Naive thymus-derived CD8-positive, alpha-beta T cell (primary cell): ENCODE data around the gene MRPS7. TPM values are rescaled to one million over a fixed set of nuclear protein-coding genes. Genes with fewer than 3 reads are reported as not detected.

ENCODE experiments used
- ATAC-seq, 2 donors: fragments of 150-1000 bp; cut with Tn5 transposase in 1 of 2; sonication (Bioruptor Pico), chemical (Tn5 transposase) in 1 of 2; 1 replicate in 1 of 2; 2 replicates in 1 of 2; pipeline ENCODE4 v1.10.0; 2021; ENCODE audit warnings: mild to moderate bottlenecking in 2 of 2, moderate library complexity in 2 of 2
- POLR2A ChIA-PET: fragments of 350-600 bp; sonication (Branson Sonifier 250); formaldehyde crosslinking; loops from one replicate; lab custom pipeline; 2021; ENCODE audit warnings: antibody characterized with exemption; lab: Charles Lee
- DNase-seq, 10 donors: peaks; one replicate each; pipeline versions ENCODE4 v3.0.0 to v3.0.0-alpha.2; 2020 to 2022
- H3K27ac Mint-ChIP-seq, 10 donors: one replicate each; pipeline ENCODE4 v1.8.0; 2020 to 2022; ENCODE audit warnings: mild to moderate bottlenecking in 10 of 10, mixed read lengths in 10 of 10, moderate library complexity in 4 of 10, inconsistent platforms in 1 of 10
- H3K27me3 Mint-ChIP-seq, 5 donors: one replicate each; pipeline ENCODE4 v1.8.0; 2021 to 2022; ENCODE audit warnings: mixed read lengths in 5 of 5
- H3K36me3 Mint-ChIP-seq, 3 donors: one replicate each; pipeline ENCODE4 v1.8.0; 2020 to 2022; ENCODE audit warnings: mixed read lengths in 3 of 3, mild to moderate bottlenecking in 2 of 3, inconsistent platforms in 1 of 3
- H3K4me1 Mint-ChIP-seq, 4 donors: one replicate each; pipeline ENCODE4 v1.8.0; 2021 to 2022; ENCODE audit warnings: mixed read lengths in 4 of 4
- H3K4me3 Mint-ChIP-seq, 10 donors: one replicate each; pipeline ENCODE4 v1.8.0; 2020 to 2022; ENCODE audit warnings: mild to moderate bottlenecking in 10 of 10, mixed read lengths in 10 of 10, moderate library complexity in 6 of 10, inconsistent platforms in 1 of 10
- H3K9me3 Mint-ChIP-seq, 9 donors: one replicate each; pipeline ENCODE4 v1.8.0; 2020 to 2022; ENCODE audit warnings: mixed read lengths in 9 of 9, mild to moderate bottlenecking in 3 of 9, inconsistent platforms in 1 of 9, moderate library complexity in 1 of 9
- polyA plus RNA-seq, 3 donors: library from polyadenylated mRNA; unstranded; fragments of 300-500 nt; fragmentation: Illumina TruSeq; gene quantifications; one replicate each; pipeline ENCODE4 v1.2.3, GENCODE V29; 2021
- total RNA-seq, 8 experiments: library from RNA in 2 of 8; stranded (reverse) in 2 of 8; gene quantifications; one replicate each; pipeline ENCODE4 v1.2.3 and lab custom pipeline; 2021 to 2026

Gene MRPS7
- total and polyA plus RNA-seq, 5 experiments from 2014 or later = 40.5 to 132 (median 113) TPM

DNA sequence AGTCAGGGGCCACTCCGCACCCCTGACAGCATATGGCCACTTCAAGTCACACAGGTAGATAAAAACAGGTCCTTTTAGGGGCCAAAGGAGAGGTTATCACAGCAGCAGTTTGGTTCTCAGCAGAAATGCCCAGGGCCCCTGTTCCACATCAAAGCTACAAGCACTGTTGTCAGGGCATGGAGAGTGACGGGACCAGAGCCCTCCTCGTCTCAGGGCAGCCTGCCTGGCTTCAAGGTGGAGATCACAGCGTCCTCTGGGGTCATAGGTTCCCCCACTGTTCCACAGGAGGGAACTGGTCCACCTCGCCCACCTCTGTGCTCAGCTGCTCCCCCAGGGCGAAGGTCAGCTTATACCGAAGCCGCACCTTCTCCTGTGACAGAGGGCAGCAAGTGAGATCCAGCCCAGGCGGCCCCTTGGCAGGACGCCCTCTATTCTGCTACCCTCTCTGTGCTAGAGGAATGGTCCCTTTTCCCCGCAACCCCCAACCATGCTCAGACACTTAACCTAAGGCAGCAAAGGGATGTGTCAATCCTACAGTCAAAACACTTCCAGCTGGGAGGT lies 23.6 kb upstream of the MRPS7 start:
- POLR2A ChIA-PET = interaction anchor here (1.0 kb wide), 1 partner anchor 32 kb away, joined by 4 read pairs; the partner anchor contains the start of gene NUP85
- H3K4me1 Mint-ChIP-seq = peaks cover 5 to 15% (median 15%) of the 10 kb centered on the region in 4 donors
- peak overlapping the region in 3 of 10 donors; percentile 14 to 83 (median 43) for H3K27ac Mint-ChIP-seq
- DNase-seq = no peak
- ATAC-seq = no peak
- H3K4me3 Mint-ChIP-seq = no peak overlapping the region
- no peaks in the 10 kb centered on the region for H3K9me3 Mint-ChIP-seq
- H3K36me3 Mint-ChIP-seq = peaks cover 0 to 70% (median 5%) of the 10 kb centered on the region in 3 donors
- no peaks in the 10 kb centered on the region for H3K27me3 Mint-ChIP-seq

DNA sequence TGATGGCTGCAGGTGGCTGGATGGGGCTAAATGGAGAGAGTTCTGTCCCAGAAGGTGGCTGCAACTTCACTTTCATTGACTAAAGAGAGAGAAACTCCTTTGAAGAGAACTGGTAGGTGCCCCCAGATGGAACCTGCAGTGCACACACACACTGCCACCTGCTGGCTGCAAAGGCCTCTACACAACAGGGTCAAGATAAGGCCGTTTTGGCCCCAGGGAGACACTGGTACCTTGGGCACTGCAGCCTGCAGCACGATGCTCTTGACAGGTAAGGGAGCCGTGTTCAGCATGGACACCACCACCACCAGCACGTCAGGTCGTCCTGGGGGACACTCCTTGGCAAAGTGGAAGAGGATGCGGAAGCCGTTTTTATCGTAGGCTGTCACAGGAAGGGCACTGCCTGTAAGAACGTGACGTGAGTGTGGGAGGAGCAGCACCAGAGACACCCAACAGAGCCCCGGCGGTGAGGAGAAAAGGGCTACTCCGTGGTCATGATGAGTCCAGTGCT lies 22.9 kb upstream of the MRPS7 start:
- H3K4me3 Mint-ChIP-seq = peak overlapping the region in 1 of 10 donors; percentile 52
- peaks cover 5 to 18% (median 15%) of the 10 kb centered on the region in 4 donors for H3K4me1 Mint-ChIP-seq
- POLR2A ChIA-PET = interaction anchor here (0.9 to 2.3 kb wide), 3 partner anchors 24 to 125 kb away, joined by 3 to 7 read pairs (median 4); partner anchors contain the start of genes MRPS7 and NUP85
- H3K9me3 Mint-ChIP-seq = no peaks in the 10 kb centered on the region
- H3K36me3 Mint-ChIP-seq = peaks cover 0 to 72% (median 5%) of the 10 kb centered on the region in 3 donors
- DNase-seq (peak; percentile 36 to 76 (median 53)), ATAC-seq (peak; percentile 86 to 88)
- H3K27ac Mint-ChIP-seq = peak overlapping the region; percentile 30 to 91 (median 85)
- no peaks in the 10 kb centered on the region for H3K27me3 Mint-ChIP-seq

- H3K4me1 Mint-ChIP-seq = peaks cover 5 to 22% (median 16%) of the 10 kb centered on the region in 4 donors
- H3K4me3 Mint-ChIP-seq = no peak overlapping the region
Observed at GRCh38 chr17:75239214-75239613, 22.5 kb upstream of the MRPS7 start.

DNA sequence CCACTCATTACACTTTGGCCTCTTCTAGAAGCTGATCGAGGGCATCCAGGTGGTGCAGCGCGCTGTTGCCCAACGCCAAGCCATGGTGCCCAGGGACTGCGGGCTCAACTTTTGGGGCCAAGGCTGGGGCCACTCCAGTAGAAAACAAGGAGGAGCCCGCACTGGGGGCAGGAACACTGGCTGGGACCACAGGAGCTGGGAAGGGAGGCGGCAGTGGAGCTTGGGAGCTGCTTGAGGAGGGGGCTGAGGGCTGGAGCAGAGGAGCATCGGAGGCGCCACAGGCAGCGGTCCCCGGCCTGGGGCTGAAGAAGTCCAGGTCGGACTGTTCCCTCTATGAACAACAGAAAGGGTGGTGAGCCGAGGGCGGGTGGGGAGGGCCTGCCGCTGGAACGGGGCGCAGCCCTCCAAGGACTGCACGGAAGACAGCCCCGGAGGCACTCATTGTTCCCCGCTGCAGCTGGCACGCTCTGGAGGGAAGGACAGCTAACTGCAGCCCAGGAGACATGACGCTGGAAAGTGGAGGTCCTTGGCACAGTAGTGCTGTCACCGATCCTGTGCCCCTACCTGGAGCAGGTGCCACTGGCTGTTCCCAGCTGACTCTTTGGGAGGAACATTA lies 21.8 kb upstream of the MRPS7 start:
- POLR2A ChIA-PET = interaction anchor here (2.3 to 3.3 kb wide), 3 partner anchors 21 to 126 kb away, joined by 7 to 14 read pairs (median 9); partner anchors contain the start of genes GGA3, MIF4GD and MRPS7
- H3K36me3 Mint-ChIP-seq = peaks cover 0 to 71% (median 3%) of the 10 kb centered on the region in 3 donors

More at GRCh38 chr17:75239214-75239613, 22.5 kb upstream of the MRPS7 start:
- ATAC-seq (no peak), DNase-seq (no peak)
- Mint-ChIP-seq H3K27ac (peak overlapping the region in 7 of 10 donors; percentile 30 to 90 (median 84)), H3K9me3 (no peaks in the 10 kb centered on the region), H3K36me3 (peaks cover 0 to 72% (median 5%) of the 10 kb centered on the region in 3 donors), H3K27me3 (no peaks in the 10 kb centered on the region)
- POLR2A ChIA-PET = interaction anchor here (0.9 to 2.3 kb wide), 4 partner anchors 23 to 125 kb away, joined by 3 to 9 read pairs (median 6); partner anchors contain the start of genes MIF4GD, MRPS7 and NUP85

DNA sequence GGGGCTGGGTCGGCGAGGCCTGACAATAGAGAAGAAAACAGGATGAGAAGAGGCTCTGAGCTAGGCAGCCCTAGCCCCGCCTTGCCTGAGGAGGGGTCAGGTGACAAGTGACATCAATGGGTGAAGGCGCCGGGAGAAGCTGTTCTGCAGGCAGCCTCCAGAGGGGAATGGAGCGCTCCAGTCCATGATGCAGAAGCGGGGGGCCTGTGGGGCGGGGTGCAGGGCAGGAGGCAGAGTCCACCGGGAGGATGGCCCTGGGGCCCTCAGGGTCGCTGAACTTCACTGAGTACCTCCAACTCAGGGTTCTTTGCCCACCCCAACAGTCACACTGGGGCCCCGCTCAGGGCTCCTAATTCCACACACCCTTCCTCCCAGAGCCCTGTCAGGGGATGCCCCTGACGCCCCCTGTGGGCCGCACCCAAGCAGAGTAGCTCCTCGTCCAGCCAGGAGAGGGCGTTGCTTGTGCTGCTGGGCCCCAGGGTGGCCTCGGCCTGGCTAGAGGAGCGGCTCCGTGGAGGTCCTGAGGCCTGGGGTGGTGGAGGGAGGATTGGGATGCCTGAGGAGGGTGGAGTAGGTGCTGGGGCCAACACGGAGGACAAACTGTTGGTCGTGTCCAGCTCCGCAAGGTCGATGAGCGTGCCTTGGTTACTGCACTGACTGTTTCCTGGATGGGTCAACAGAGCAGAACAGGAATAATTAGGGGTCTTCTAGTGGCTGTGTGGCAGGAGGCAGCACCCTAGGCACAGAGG lies 21.1 kb upstream of the MRPS7 start:
- Mint-ChIP-seq H3K27me3 (no peaks in the 10 kb centered on the region), H3K4me3 (no peak overlapping the region), H3K27ac (peak overlapping the region in 5 of 10 donors; percentile 25 to 74 (median 47)), H3K36me3 (peaks cover 0 to 72% (median 3%) of the 10 kb centered on the region in 3 donors), H3K4me1 (peaks cover 7 to 27% (median 18%) of the 10 kb centered on the region in 4 donors), H3K9me3 (no peaks in the 10 kb centered on the region)
- ATAC-seq (peak; percentile 43 to 51), DNase-seq (peak in 5 of 10 donors; percentile 12 to 30 (median 24))
- POLR2A ChIA-PET = interaction anchor here (0.5 to 3.3 kb wide), 5 partner anchors 21 to 126 kb away, joined by 5 to 14 read pairs (median 7); partner anchors contain the start of genes GGA3, MIF4GD and MRPS7

More for the DNA sequence above, 21.8 kb upstream of the MRPS7 start:
- no peak overlapping the region for H3K4me3 Mint-ChIP-seq
- DNase-seq (no peak), ATAC-seq (no peak)
- peak overlapping the region in 6 of 10 donors; percentile 14 to 74 (median 50) for H3K27ac Mint-ChIP-seq
- H3K27me3 Mint-ChIP-seq = no peaks in the 10 kb centered on the region
- H3K9me3 Mint-ChIP-seq = no peaks in the 10 kb centered on the region
- H3K4me1 Mint-ChIP-seq = peaks cover 7 to 27% (median 18%) of the 10 kb centered on the region in 4 donors

DNA sequence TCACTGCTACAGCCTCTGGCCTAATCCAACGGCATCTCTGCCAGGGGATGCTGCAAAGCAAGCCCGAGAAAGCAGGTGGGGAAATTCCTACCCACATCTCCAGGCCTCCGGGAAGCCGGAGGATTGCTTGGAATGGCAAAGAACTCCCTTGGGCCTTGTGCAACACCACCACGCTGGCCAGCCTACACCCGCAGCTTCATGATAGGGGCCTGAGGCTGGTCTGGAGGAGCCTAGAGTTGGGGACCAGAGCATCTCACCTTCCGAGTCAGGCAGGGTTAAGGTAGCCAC lies 20.6 kb upstream of the MRPS7 start:
- no peak for ATAC-seq
- no peaks in the 10 kb centered on the region for H3K9me3 Mint-ChIP-seq
- peaks cover 8 to 27% (median 18%) of the 10 kb centered on the region in 4 donors for H3K4me1 Mint-ChIP-seq
- POLR2A ChIA-PET = interaction anchor here (0.6 to 3.3 kb wide), 3 partner anchors 20 to 58 kb away, joined by 5 to 14 read pairs (median 9); partner anchors contain the start of genes GGA3, MIF4GD and MRPS7
- H3K4me3 Mint-ChIP-seq = no peak overlapping the region
- no peak for DNase-seq
- peak overlapping the region in 1 of 10 donors; percentile 89 for H3K27ac Mint-ChIP-seq
- no peaks in the 10 kb centered on the region for H3K27me3 Mint-ChIP-seq
- peaks cover 0 to 72% (median 3%) of the 10 kb centered on the region in 3 donors for H3K36me3 Mint-ChIP-seq

DNA sequence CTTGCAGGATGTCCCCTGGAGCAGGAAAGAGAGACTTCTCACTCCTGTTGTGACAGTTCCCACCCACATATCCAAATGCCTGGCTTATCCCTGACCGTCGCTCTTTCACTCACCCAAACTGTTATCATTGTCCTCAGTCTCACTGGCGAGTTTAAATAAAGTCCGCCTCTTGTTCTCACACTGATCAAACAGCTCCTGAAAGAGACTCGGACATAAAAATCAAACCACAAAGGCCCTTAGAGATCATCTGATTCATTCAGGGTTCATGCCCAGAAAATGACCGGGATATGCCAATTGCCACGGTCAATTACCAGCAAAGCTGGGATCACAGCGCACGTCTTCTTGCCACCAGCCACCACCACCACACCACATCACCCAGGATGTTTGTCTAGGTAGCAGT lies 20.2 kb upstream of the MRPS7 start:
- ATAC-seq (no peak), DNase-seq (no peak)
- H3K27me3 Mint-ChIP-seq = no peaks in the 10 kb centered on the region
- H3K9me3 Mint-ChIP-seq = no peaks in the 10 kb centered on the region
- H3K4me3 Mint-ChIP-seq = peak overlapping the region in 1 of 10 donors; percentile 68
- H3K4me1 Mint-ChIP-seq = peaks cover 8 to 27% (median 18%) of the 10 kb centered on the region in 4 donors
- peaks cover 0 to 72% (median 3%) of the 10 kb centered on the region in 3 donors for H3K36me3 Mint-ChIP-seq
- peak overlapping the region in 7 of 10 donors; percentile 12 to 96 (median 47) for H3K27ac Mint-ChIP-seq
- POLR2A ChIA-PET = interaction anchor here (0.6 to 3.3 kb wide), 3 partner anchors 20 to 58 kb away, joined by 5 to 14 read pairs (median 9); partner anchors contain the start of genes GGA3, MIF4GD and MRPS7

DNA sequence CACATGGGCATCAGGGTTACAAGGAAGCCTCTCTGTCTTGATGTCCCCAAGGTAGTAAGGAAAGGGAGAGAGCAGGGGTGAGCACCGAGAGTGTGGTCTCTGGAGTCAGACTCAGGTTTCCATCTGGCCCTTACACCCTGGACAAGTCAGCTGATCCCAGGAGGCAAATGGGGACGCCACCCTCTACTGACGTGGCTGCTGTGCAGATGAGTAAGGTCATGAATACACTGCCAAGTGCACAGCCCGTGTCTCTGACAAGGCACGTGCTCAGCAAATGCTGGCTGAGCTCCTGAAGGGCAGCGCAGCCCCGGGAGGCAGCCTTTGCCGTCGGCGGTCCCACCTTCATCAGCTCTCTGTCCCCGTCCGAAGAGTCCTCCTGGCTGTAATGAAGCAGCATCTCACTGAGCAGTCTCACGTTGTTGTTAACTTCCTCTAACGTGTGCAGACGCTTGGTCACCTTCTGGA lies 19.7 kb upstream of the MRPS7 start:
- H3K9me3 Mint-ChIP-seq = no peaks in the 10 kb centered on the region
- no peaks in the 10 kb centered on the region for H3K27me3 Mint-ChIP-seq
- POLR2A ChIA-PET = interaction anchor here (3.3 kb wide), 1 partner anchor 19 kb away, joined by 14 read pairs; the partner anchor contains the start of genes GGA3 and MRPS7
- H3K4me1 Mint-ChIP-seq = peaks cover 8 to 27% (median 18%) of the 10 kb centered on the region in 4 donors
- no peak for ATAC-seq
- H3K27ac Mint-ChIP-seq = peak overlapping the region in 8 of 10 donors; percentile 12 to 96 (median 44)
- H3K4me3 Mint-ChIP-seq = peak overlapping the region in 2 of 10 donors; percentile 11 to 68
- H3K36me3 Mint-ChIP-seq = peaks cover 0 to 72% (median 3%) of the 10 kb centered on the region in 3 donors
- DNase-seq = no peak

GRCh38 chr17:75242461-75243042 lies 19.1 kb upstream of the MRPS7 start:
- Mint-ChIP-seq H3K36me3 (peaks cover 0 to 70% (median 3%) of the 10 kb centered on the region in 3 donors), H3K27me3 (no peaks in the 10 kb centered on the region), H3K27ac (peak overlapping the region in 7 of 10 donors; percentile 25 to 96 (median 35)), H3K4me3 (peak overlapping the region in 3 of 10 donors; percentile 1 to 68 (median 11)), H3K4me1 (peaks cover 8 to 27% (median 18%) of the 10 kb centered on the region in 4 donors), H3K9me3 (no peaks in the 10 kb centered on the region)
- POLR2A ChIA-PET = interaction anchor here (3.3 kb wide), 1 partner anchor 19 kb away, joined by 14 read pairs; the partner anchor contains the start of genes GGA3 and MRPS7
- ATAC-seq = peak in 1 of 2 donors; percentile 13
- DNase-seq = peak in 2 of 10 donors; percentile 12 to 49

GRCh38 chr17:75244133-75244866 lies 17.4 kb upstream of the MRPS7 start:
- Mint-ChIP-seq H3K27ac (peak overlapping the region in 8 of 10 donors; percentile 9 to 81 (median 65)), H3K27me3 (no peaks in the 10 kb centered on the region), H3K36me3 (peaks cover 0 to 68% (median 3%) of the 10 kb centered on the region in 3 donors), H3K4me3 (peak overlapping the region in 2 of 10 donors; percentile 12 to 19), H3K9me3 (no peaks in the 10 kb centered on the region), H3K4me1 (peaks cover 5 to 22% (median 15%) of the 10 kb centered on the region in 4 donors)
- ATAC-seq = peak in 1 of 2 donors; percentile 16
- no peak for DNase-seq
- POLR2A ChIA-PET = interaction anchor here (1.0 to 1.5 kb wide), 2 partner anchors 16 to 26 kb away, joined by 3 to 4 read pairs; partner anchors contain the start of gene MIF4GD
